ENCODE measurements around the gene EIF4G1.

GRCh38 chr3:184291738-184292445 is 22.5 kb upstream of the EIF4G1 start:
- TF ChIP-seq, protein P1, sequence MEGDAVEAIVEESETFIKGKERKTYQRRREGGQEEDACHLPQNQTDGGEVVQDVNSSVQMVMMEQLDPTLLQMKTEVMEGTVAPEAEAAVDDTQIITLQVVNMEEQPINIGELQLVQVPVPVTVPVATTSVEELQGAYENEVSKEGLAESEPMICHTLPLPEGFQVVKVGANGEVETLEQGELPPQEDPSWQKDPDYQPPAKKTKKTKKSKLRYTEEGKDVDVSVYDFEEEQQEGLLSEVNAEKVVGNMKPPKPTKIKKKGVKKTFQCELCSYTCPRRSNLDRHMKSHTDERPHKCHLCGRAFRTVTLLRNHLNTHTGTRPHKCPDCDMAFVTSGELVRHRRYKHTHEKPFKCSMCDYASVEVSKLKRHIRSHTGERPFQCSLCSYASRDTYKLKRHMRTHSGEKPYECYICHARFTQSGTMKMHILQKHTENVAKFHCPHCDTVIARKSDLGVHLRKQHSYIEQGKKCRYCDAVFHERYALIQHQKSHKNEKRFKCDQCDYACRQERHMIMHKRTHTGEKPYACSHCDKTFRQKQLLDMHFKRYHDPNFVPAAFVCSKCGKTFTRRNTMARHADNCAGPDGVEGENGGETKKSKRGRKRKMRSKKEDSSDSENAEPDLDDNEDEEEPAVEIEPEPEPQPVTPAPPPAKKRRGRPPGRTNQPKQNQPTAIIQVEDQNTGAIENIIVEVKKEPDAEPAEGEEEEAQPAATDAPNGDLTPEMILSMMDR (IDR thresholded peaks at IDR 0.05; ENCODE audit: low read length) = no peak
- no peak for TF ChIP-seq EZH2 (IDR thresholded peaks at IDR 0.05; ENCODE audit: borderline replicate concordance, low read length)

Measured in OCI-LY1 (cell line).